ENCODE data around the gene LGALS9.

- TF ChIP-seq CTCF (optimal IDR thresholded peaks at IDR 0.05 in 1 of 3, IDR thresholded peaks at IDR 0.05 in 1 of 3, conservative IDR thresholded peaks at IDR 0.05 in 1 of 3; ENCODE audit: extremely low read depth in 1 of 3, insufficient read depth in 2 of 3, low read length in 3 of 3) (no peak), EZH2 (IDR thresholded peaks at IDR 0.05; ENCODE audit: low read length) (no peak)
Measured at GRCh38 chr17:27627514-27627913, 3.5 kb upstream of the LGALS9 start.

All from keratinocyte (primary cell).